Uterus (tissue), 4 donors: Measurements from ENCODE around the gene TNFRSF25. TPM values are rescaled to one million over a fixed set of nuclear protein-coding genes. Genes with fewer than 3 reads are reported as not detected.

ENCODE experiments used
- DNase-seq, 2 donors: peaks; one replicate each; pipeline ENCODE4 v3.0.0-alpha.2; 2019 to 2020
- H3K27ac ChIP-seq, 2 donors: fragments of 200-600 bp; sonication (generic); 1 replicate in 1 of 2; 2 replicates in 1 of 2; pipeline ENCODE4 v1.5.1; 2016 to 2018
- H3K27me3 ChIP-seq, 2 donors: fragments of 200-600 bp; sonication (generic); one replicate each; pipeline ENCODE4 v1.5.1; 2018 to 2019; ENCODE audit warnings: control low read depth in 1 of 2
- H3K36me3 ChIP-seq, 2 donors: fragments of 200-600 bp; sonication (generic); one replicate each; pipeline ENCODE4 v1.5.1; 2019; ENCODE audit warnings: control low read depth in 1 of 2
- H3K4me1 ChIP-seq, 2 donors: fragments of 200-600 bp; sonication (generic); one replicate each; pipeline ENCODE4 v1.5.1; 2018 to 2019; ENCODE audit warnings: control low read depth in 1 of 2
- H3K4me3 ChIP-seq, 2 donors: fragments of 200-600 bp; sonication (generic); 1 replicate in 1 of 2; 2 replicates in 1 of 2; pipeline ENCODE4 v1.5.1; 2018 to 2019; ENCODE audit warnings: mild to moderate bottlenecking in 1 of 2
- H3K9me3 ChIP-seq, 2 donors: fragments of 200-600 bp; sonication (generic); one replicate each; pipeline ENCODE4 v1.5.1; 2019; ENCODE audit warnings: control low read depth in 1 of 2
- CTCF ChIP-seq, 4 experiments: fragments of 200-600 bp in 2 of 4; fragments of 450-650 bp in 2 of 4; sonication (generic) in 2 of 4; IDR thresholded peaks; one replicate each; pipeline ENCODE4 v1.5.1; 2016 to 2019; ENCODE audit warnings: antibody characterized with exemption in 4 of 4, mild to moderate bottlenecking in 2 of 4, moderate library complexity in 1 of 4
- POLR2A ChIP-seq, 2 donors: fragments of 450-650 bp; IDR thresholded peaks; one replicate each; pipeline ENCODE4 v1.6.1; 2016; ENCODE audit warnings: antibody characterized with exemption in 2 of 2, mild to moderate bottlenecking in 1 of 2, moderate library complexity in 1 of 2
- intact Hi-C: fragments of 100-400 bp; cut with DNase I; formaldehyde crosslinking; loops from one replicate; pipeline ENCODE4 v1.15.1; 2023; ENCODE audit warnings: low total_unique reads
- total RNA-seq, 4 donors: library from RNA; depleted of rRNA in 3 of 4; stranded (reverse); fragments of >200 nt in 3 of 4; gene quantifications; one replicate each; pipeline versions ENCODE4 v1.1.0 to v1.2.4, GENCODE V29; 2014 to 2023
- donor health status: DM: yes; HTN: yes; CAD: no.

Gene TNFRSF25
- total RNA-seq, 4 donors from 2014 or later, result 1.0 to 11.1 (median 4.8) TPM

- Histone ChIP-seq H3K27ac (no peak overlapping the region), H3K27me3 (no peaks in the 10 kb centered on the region), H3K4me1 (no peaks in the 10 kb centered on the region), H3K36me3 (no peaks in the 10 kb centered on the region), H3K9me3 (no peaks in the 10 kb centered on the region), H3K4me3 (no peak overlapping the region)
- DNase-seq, result no peak
- intact Hi-C loops, result no loop called here
- TF ChIP-seq CTCF (IDR thresholded peaks at IDR 0.05) (no peak), POLR2A (IDR thresholded peaks at IDR 0.05) (no peak)
Measured at GRCh38 chr1:6511561-6512244, 45.7 kb upstream of the TNFRSF25 start.

GRCh38 chr1:6511056-6511455, 45.1 kb upstream of the TNFRSF25 start:
- no peak for DNase-seq
- intact Hi-C loops, result no loop called here
- H3K27me3 ChIP-seq, result no peaks in the 10 kb centered on the region
- H3K36me3 ChIP-seq, result no peaks in the 10 kb centered on the region
- no peak overlapping the region for H3K4me3 ChIP-seq
- no peaks in the 10 kb centered on the region for H3K4me1 ChIP-seq
- no peak for TF ChIP-seq CTCF (IDR thresholded peaks at IDR 0.05)
- no peak for TF ChIP-seq POLR2A (IDR thresholded peaks at IDR 0.05)
- no peaks in the 10 kb centered on the region for H3K9me3 ChIP-seq
- no peak overlapping the region for H3K27ac ChIP-seq

DNA sequence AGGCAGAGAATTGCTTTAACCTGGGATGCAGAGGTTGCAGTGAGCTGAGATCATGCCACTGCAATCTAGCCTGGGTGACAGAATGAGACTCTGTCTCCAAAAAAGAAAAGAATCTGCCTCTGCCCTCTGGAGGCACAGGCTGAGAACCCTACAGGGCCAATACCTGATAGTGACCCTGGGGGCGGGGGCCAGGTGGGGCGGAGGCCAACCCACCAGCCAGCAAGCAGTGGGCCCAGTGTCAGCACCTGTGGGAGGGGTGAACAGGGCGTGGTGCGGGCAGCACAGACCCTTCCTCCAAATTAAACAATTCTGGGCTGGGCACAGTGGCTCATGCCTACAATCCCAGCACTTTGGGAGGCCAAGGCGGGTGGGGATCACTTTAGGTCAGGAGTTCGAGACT, 44.5 kb upstream of the TNFRSF25 start:
- no peaks in the 10 kb centered on the region for H3K27me3 ChIP-seq
- TF ChIP-seq CTCF (IDR thresholded peaks at IDR 0.05), result no peak
- TF ChIP-seq POLR2A (IDR thresholded peaks at IDR 0.05), result no peak
- H3K9me3 ChIP-seq, result no peaks in the 10 kb centered on the region
- DNase-seq, result no peak
- H3K4me1 ChIP-seq, result no peaks in the 10 kb centered on the region
- H3K27ac ChIP-seq, result no peak overlapping the region
- H3K36me3 ChIP-seq, result no peaks in the 10 kb centered on the region
- intact Hi-C loops, result no loop called here
- H3K4me3 ChIP-seq, result no peak overlapping the region

DNA sequence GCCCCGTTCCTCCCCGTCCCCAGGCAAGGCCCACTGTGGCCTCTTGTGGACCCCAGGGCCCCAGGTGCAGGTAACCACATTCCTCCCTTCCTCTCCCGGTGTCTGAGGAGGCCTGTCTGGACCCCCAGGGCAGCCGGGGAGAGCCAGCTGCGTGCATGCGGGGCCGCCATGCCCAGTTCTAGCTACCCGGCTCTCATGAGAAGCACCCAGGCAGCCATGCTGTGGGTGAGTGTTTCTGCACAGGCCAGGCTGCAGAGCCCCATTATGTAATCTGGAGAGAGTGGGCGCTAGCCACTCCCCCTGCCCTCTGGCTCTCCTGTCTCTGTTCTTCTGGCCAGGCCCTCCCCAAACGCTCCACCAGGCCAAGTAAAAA, 43.9 kb upstream of the TNFRSF25 start:
- H3K9me3 ChIP-seq, result no peaks in the 10 kb centered on the region
- no peak for TF ChIP-seq CTCF (IDR thresholded peaks at IDR 0.05)
- TF ChIP-seq POLR2A (IDR thresholded peaks at IDR 0.05), result no peak
- no peaks in the 10 kb centered on the region for H3K4me1 ChIP-seq
- no peak overlapping the region for H3K4me3 ChIP-seq
- H3K36me3 ChIP-seq, result no peaks in the 10 kb centered on the region
- no peaks in the 10 kb centered on the region for H3K27me3 ChIP-seq
- intact Hi-C loops, result no loop called here
- H3K27ac ChIP-seq, result no peak overlapping the region
- DNase-seq, result no peak

GRCh38 chr1:6509220-6509918, 43.4 kb upstream of the TNFRSF25 start:
- intact Hi-C loops, result no loop called here
- Histone ChIP-seq H3K4me1 (no peaks in the 10 kb centered on the region), H3K9me3 (no peaks in the 10 kb centered on the region), H3K27me3 (no peaks in the 10 kb centered on the region), H3K4me3 (no peak overlapping the region), H3K36me3 (no peaks in the 10 kb centered on the region), H3K27ac (no peak overlapping the region)
- TF ChIP-seq POLR2A (IDR thresholded peaks at IDR 0.05) (no peak), CTCF (IDR thresholded peaks at IDR 0.05) (no peak)
- no peak for DNase-seq
